ENCODE data around the gene FOXP1.

FOXP1 gene

GRCh38 chr3:71245971-71246880, 337.3 kb downstream of the FOXP1 start:
- peak in 1 of 56 donors; percentile 19 for DNase-seq

DNA sequence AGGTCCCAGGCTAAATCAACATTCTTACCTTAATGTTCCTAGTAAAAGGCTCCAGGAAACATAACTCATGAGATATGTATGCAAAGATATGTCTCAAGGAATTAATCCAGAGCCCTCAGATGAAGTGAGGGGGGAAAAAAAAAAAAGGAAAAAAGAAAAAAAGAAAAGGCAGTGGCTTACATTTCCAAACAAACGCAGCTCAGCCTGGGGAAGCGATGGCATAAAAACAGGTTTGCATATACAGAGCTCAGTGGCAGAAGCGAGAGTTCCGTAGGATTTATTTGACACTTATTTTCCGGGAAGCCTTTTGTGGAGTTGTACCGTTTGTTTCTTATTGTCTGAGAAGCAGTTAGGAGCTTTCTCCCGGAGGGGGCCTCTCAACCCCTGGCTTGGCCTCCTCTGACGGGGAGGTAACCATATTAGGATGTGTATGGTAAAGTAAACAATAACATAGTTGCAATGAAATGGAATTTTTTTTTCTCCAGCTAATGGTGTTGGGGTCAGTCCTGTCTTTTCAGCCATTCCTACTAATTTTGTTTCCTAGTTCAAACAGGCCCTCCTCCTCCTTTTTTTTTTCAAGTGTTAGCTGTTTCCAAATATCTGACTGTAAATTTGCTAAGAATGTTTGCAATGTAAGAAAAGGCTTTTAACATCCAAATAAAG, 338.6 kb downstream of the FOXP1 start:
- DNase-seq, result peak in 1 of 56 donors; percentile 15

DNA sequence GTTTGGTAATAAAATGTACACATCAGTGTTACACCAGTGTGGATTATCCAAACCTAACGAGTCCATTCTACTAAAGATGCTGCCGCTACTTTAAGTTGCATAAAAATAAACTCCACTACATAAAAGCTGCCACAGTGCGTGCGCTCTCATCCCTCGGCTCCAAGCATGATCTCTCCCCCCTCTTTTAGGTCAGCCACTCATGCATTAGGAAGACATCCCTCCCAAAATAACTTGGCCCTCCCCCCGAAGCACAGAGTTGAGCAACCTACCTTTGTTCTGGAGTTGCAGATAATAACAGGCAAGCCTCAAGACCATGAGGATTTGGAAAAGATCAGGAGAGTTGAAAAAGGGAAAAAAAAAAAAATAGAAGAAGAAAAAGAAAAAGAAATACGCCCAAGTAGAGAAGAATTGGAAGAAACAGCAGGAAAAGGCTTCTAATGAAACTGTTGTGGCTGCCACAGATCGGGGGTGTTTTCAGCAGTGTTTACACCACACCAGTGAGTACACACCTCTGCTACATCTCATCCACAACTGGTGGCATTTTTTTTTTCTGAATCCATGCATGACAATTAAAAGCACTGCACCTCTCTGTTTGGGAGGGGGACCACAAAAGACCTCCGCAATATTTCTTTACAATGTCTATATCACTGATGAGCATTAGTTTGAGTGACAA, 339.2 kb downstream of the FOXP1 start:
- DNase-seq, result peak in 12 of 56 donors; percentile 19 to 65 (median 37)

- DNase-seq, result no peak
These were observed 340.3 kb downstream of the FOXP1 start for GRCh38 chr3:71243229-71243628.

- DNase-seq, result no peak
These were observed 341.5 kb downstream of the FOXP1 start for GRCh38 chr3:71241981-71242560.

GRCh38 chr3:71241246-71241901, 342.2 kb downstream of the FOXP1 start:
- no peak for DNase-seq

GRCh38 chr3:71240034-71240433, 343.5 kb downstream of the FOXP1 start:
- no peak for DNase-seq

DNA sequence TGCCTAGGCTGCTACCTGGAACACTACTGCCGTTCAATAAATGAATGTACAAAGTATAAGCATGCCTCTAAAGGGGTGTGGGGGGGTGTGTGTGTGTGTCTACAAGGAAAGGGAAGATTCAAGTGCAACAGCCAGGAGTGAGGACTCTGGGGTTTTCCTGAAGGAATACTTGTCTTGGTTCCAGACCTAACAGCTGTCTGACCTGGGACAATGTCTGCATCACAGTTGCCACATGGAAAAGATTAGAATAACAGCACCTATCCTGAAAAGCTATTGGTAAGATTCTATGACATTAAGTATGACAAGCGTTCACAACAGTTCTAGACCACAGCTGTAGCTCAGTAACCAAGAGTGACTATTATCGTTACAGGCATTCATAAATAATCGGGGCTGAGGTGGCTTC, 345.2 kb downstream of the FOXP1 start:
- no peak for DNase-seq

DNA sequence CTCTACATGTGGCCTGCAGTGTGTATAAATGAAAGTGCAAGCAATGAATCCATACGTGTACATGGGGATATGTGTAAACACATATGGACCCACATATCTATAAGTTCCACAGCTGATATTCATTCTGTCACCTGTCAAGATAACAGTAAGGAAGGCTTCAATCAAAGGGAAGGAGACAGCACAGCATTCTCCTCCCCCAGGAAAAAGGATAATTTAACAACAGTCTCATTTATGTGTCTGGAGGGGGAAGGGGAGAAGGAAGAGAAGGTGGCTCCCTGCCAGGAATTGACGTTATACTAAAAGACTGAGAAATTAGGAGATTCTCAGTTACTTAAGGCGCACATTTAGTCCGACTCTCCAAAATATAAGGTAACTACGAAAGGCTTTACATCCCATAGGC, 345.9 kb downstream of the FOXP1 start:
- DNase-seq, result no peak

- DNase-seq, result no peak
These were observed 347.7 kb downstream of the FOXP1 start for GRCh38 chr3:71235846-71236245.

GRCh38 chr3:71232895-71233294, 350.6 kb downstream of the FOXP1 start:
- DNase-seq, result no peak

DNA sequence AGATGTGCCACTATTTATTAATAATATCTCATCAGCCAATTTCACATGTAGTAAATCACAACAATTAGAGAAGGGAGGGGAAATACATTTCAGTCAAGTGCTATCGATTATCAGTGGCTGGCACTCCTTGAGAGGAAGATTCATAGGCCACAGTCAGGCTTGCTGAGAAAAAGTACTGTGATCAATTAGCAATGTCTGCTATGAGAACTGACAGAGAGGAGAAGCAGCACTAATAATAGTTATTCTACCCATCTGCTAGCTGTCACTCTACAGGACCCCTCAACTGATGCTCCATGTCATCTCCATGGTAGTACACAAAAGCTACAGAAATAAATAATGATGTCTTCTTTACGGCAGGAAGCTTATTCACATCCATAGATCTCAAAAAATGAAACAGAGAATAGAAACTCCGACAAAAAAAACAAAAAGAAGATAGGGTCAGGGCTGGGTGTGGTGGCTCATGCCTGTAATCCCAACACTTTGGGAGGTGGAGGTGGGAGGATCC, 351.3 kb downstream of the FOXP1 start:
- no peak for DNase-seq

DNA sequence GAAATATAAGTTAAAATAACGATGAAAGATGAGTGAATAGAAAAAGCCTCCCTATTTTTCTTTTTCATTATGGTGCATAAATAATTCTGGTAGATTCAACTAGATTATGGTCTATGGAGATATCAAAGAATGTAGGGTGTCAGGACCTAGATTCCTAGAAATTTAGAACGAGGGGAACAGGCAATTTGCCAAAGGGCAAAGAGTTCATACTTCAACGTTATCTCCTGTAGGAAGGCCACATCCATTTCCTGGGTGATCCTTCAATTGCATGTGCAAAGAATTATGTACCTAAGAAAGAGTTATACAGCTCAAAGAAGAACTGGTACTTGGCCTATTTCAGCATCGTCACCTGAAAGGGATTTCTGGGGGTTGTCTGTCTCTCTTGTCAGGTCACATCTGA, 351.8 kb downstream of the FOXP1 start:
- no peak for DNase-seq

- DNase-seq, result peak in 1 of 56 donors; percentile 9
These were observed 353.4 kb downstream of the FOXP1 start for GRCh38 chr3:71229905-71230657.

- no peak for DNase-seq
These were observed 355.2 kb downstream of the FOXP1 start for GRCh38 chr3:71228156-71228866.

DNA sequence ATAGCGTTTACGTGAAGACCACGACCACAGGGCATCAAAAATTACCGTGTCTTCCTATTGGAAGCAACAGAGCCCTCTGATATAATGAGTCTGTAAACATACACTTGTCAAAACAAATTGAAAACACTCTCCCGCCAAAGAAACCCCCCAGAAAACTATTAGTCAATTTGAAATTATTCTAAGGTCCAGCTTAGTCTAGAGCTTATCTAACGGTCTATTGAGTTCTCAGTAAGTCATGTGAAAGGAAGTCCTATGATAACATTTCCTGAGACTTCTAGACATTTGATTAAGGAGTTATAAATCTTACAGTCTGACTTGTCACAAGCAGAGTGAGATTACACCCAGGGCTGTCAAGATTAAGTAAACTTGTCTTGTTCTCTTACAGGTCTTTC, 356.3 kb downstream of the FOXP1 start:
- DNase-seq, result no peak

DNA sequence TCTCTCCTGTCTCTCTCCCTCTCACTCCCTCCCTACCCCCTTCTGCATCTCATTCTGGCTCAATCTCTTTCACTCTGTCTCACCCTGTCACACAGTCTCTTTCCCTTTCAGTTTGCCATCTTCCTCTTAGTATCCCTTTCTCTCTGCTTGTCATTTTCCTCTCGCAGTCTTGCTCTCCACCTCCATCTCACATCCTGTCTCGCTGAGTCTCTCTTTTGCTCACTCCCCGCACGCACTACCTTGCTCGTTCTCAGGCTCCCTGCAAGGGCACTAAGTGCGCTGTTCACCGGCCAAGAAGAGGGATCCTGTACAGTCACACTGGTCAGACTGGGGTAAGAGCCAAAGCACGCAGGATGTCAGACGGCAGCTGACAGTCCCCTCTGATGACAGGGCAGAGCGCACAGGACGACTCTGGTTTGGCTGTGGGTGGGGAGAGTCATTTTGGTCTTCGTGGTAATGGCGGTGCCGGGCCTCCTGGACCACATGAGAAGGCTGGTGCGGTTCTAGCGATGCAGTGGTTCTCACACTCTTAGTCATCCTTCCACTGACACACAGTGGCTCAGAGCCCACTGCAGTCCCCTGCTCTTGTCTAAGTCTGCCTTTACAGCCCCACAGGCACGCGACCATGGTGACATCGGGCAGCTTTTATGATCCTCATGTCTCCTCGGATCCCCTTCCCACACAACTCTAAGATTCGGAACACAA, 356.8 kb downstream of the FOXP1 start:
- peak in 6 of 56 donors; percentile 8 to 81 (median 22) for DNase-seq

DNA sequence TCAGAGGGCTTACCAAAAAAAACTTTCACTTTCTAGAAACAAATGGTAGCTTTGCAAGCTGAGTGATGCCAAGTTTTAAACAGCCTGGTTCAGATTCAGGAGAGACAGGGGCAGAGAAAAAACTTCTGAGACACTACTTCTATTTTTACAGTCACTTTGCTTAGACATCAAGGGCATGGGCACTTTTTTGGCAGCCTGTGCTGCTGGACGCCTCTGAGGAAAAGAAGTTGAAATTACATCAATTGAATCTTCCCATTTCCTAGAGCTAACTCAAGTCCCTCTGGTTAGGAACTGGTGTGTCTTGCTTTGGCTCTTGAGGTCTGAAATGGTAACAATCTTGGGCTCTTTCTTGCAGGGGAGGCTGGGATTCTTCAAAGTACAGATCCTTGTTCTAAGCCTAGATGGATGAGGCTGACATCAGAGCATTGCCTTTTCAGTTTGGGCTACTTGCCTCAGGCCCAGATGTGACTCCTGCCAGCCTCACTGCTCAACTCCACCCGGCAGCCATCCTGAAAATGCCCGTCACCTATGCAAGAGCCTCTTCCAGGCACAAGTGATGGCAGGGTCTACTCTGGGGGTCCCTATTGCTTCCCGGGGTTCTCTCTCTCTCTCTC, 357.5 kb downstream of the FOXP1 start:
- peak in 1 of 56 donors; percentile 19 for DNase-seq

All from nucleus accumbens (tissue), 56 donors.